Activated naive CD8-positive, alpha-beta T cell treated with anti-CD3 and anti-CD28 coated beads for 36 hours (primary cell): ENCODE data around the gene SGCA. TPM values are rescaled to one million over a fixed set of nuclear protein-coding genes. Genes with fewer than 3 reads are reported as not detected.

Experiments
- DNase-seq: peaks from one replicate; pipeline ENCODE4 v3.0.0; 2021
- H3K27ac Mint-ChIP-seq: one replicate; pipeline ENCODE4 v1.8.0; 2022; ENCODE audit warnings: mild to moderate bottlenecking, moderate library complexity, mixed read lengths
- H3K27me3 Mint-ChIP-seq: one replicate; pipeline ENCODE4 v1.8.0; 2022; ENCODE audit warnings: mild to moderate bottlenecking, mixed read lengths
- H3K36me3 Mint-ChIP-seq: one replicate; pipeline ENCODE4 v1.8.0; 2021; ENCODE audit warnings: mild to moderate bottlenecking, mixed read lengths
- H3K4me1 Mint-ChIP-seq: one replicate; pipeline ENCODE4 v1.8.0; 2021; ENCODE audit warnings: mixed read lengths
- H3K4me3 Mint-ChIP-seq: one replicate; pipeline ENCODE4 v1.8.0; 2022; ENCODE audit warnings: mild to moderate bottlenecking, moderate library complexity, mixed read lengths
- H3K9me3 Mint-ChIP-seq: one replicate; pipeline ENCODE4 v1.8.0; 2022; ENCODE audit warnings: mixed read lengths
- total RNA-seq, 2 experiments: library from RNA; stranded (reverse); gene quantifications; one replicate each; pipeline ENCODE4 v1.2.3, GENCODE V29; 2021

Gene SGCA
- total RNA-seq, 2 experiments from 2014 or later: 0.38 TPM; not detected in 1

GRCh38 chr17:50214976-50215760 lies 49.4 kb downstream of the SGCA start:
- Mint-ChIP-seq H3K4me1 (peaks cover 12% of the 10 kb centered on the region), H3K27me3 (peaks cover 7% of the 10 kb centered on the region), H3K9me3 (no peaks in the 10 kb centered on the region), H3K27ac (no peak overlapping the region), H3K36me3 (no peaks in the 10 kb centered on the region), H3K4me3 (no peak overlapping the region)
- DNase-seq: no peak

GRCh38 chr17:50217591-50217990 lies 51.8 kb downstream of the SGCA start:
- no peaks in the 10 kb centered on the region for H3K27me3 Mint-ChIP-seq
- no peak overlapping the region for H3K4me3 Mint-ChIP-seq
- H3K27ac Mint-ChIP-seq: no peak overlapping the region
- H3K9me3 Mint-ChIP-seq: no peaks in the 10 kb centered on the region
- peaks cover 15% of the 10 kb centered on the region for H3K4me1 Mint-ChIP-seq
- no peaks in the 10 kb centered on the region for H3K36me3 Mint-ChIP-seq
- no peak for DNase-seq

GRCh38 chr17:50218071-50218759 lies 52.4 kb downstream of the SGCA start:
- no peaks in the 10 kb centered on the region for H3K9me3 Mint-ChIP-seq
- H3K4me1 Mint-ChIP-seq: peaks cover 8% of the 10 kb centered on the region
- no peaks in the 10 kb centered on the region for H3K27me3 Mint-ChIP-seq
- DNase-seq: no peak
- no peaks in the 10 kb centered on the region for H3K36me3 Mint-ChIP-seq
- no peak overlapping the region for H3K4me3 Mint-ChIP-seq
- no peak overlapping the region for H3K27ac Mint-ChIP-seq

GRCh38 chr17:50218771-50219315 lies 53.0 kb downstream of the SGCA start:
- Mint-ChIP-seq H3K27ac (no peak overlapping the region), H3K27me3 (no peaks in the 10 kb centered on the region), H3K4me1 (peaks cover 6% of the 10 kb centered on the region), H3K9me3 (no peaks in the 10 kb centered on the region), H3K4me3 (no peak overlapping the region), H3K36me3 (no peaks in the 10 kb centered on the region)
- DNase-seq: no peak

- Mint-ChIP-seq H3K27me3 (no peaks in the 10 kb centered on the region), H3K4me3 (no peak overlapping the region), H3K36me3 (no peaks in the 10 kb centered on the region), H3K4me1 (peaks cover 6% of the 10 kb centered on the region), H3K27ac (no peak overlapping the region), H3K9me3 (no peaks in the 10 kb centered on the region)
- DNase-seq: no peak
Observed at GRCh38 chr17:50219342-50219741, 53.5 kb downstream of the SGCA start.

GRCh38 chr17:50219939-50220465 lies 54.2 kb downstream of the SGCA start:
- DNase-seq: no peak
- Mint-ChIP-seq H3K4me1 (peaks cover 6% of the 10 kb centered on the region), H3K36me3 (peaks cover 2% of the 10 kb centered on the region), H3K27me3 (no peaks in the 10 kb centered on the region), H3K27ac (no peak overlapping the region), H3K9me3 (peaks cover 4% of the 10 kb centered on the region), H3K4me3 (no peak overlapping the region)

GRCh38 chr17:50220811-50221210 lies 55.0 kb downstream of the SGCA start:
- Mint-ChIP-seq H3K27me3 (no peaks in the 10 kb centered on the region), H3K27ac (no peak overlapping the region), H3K4me1 (peaks cover 6% of the 10 kb centered on the region), H3K36me3 (peaks cover 2% of the 10 kb centered on the region), H3K4me3 (no peak overlapping the region), H3K9me3 (peaks cover 9% of the 10 kb centered on the region)
- DNase-seq: no peak

GRCh38 chr17:50221266-50221863 lies 55.6 kb downstream of the SGCA start:
- H3K4me1 Mint-ChIP-seq: peaks cover 6% of the 10 kb centered on the region

GRCh38 chr17:50221864-50222545 lies 56.2 kb downstream of the SGCA start:
- Mint-ChIP-seq H3K9me3 (peaks cover 13% of the 10 kb centered on the region), H3K36me3 (peaks cover 2% of the 10 kb centered on the region), H3K4me1 (peaks cover 6% of the 10 kb centered on the region), H3K4me3 (no peak overlapping the region), H3K27ac (no peak overlapping the region), H3K27me3 (no peaks in the 10 kb centered on the region)
- no peak for DNase-seq

More at GRCh38 chr17:50221266-50221863, 55.6 kb downstream of the SGCA start:
- H3K36me3 Mint-ChIP-seq: peaks cover 2% of the 10 kb centered on the region
- H3K27me3 Mint-ChIP-seq: no peaks in the 10 kb centered on the region
- no peak for DNase-seq
- H3K9me3 Mint-ChIP-seq: peaks cover 13% of the 10 kb centered on the region
- H3K27ac Mint-ChIP-seq: no peak overlapping the region
- H3K4me3 Mint-ChIP-seq: no peak overlapping the region

GRCh38 chr17:50222922-50223321 lies 57.1 kb downstream of the SGCA start:
- no peak for DNase-seq
- Mint-ChIP-seq H3K36me3 (peaks cover 2% of the 10 kb centered on the region), H3K4me3 (no peak overlapping the region), H3K4me1 (peaks cover 6% of the 10 kb centered on the region), H3K27me3 (no peaks in the 10 kb centered on the region), H3K9me3 (peaks cover 17% of the 10 kb centered on the region), H3K27ac (no peak overlapping the region)

Other genes with a start within 250 kb of the SGCA start
- under 1 TPM; 0.62 to 0.70 TPM for gene DLX4, start 196.8 kb upstream of the SGCA start, total RNA-seq
- under 1 TPM; 0.16 to 0.19 TPM for gene DLX3, start 170.8 kb upstream of the SGCA start, total RNA-seq
- 1 to 10 TPM; 3.7 to 5.1 TPM for gene ITGA3, start 109.9 kb upstream of the SGCA start, total RNA-seq
- 10 to 100 TPM in 1 of 2 experiments, 1 to 10 TPM in 1; 9.4 to 12.9 TPM for gene PDK2, start 70.7 kb upstream of the SGCA start, total RNA-seq
- gene SAMD14, start 35.8 kb upstream of the SGCA start, total RNA-seq: under 1 TPM; 0.47 to 0.66 TPM
- gene PPP1R9B, start 15.3 kb upstream of the SGCA start, total RNA-seq: 10 to 100 TPM; 50.9 to 52.0 TPM
- gene COL1A1, start 35.6 kb downstream of the SGCA start, total RNA-seq: under 1 TPM; 0.72 to 0.78 TPM
- not detected for gene TMEM92, start 108.5 kb downstream of the SGCA start, total RNA-seq
- gene XYLT2, start 180.1 kb downstream of the SGCA start, total RNA-seq: 10 to 100 TPM; 17.7 to 19.6 TPM
- 10 to 100 TPM; 72.1 to 75.1 TPM for gene MRPL27, start 207.2 kb downstream of the SGCA start, total RNA-seq
- 10 to 100 TPM; 34.0 to 34.4 TPM for gene EME1, start 207.2 kb downstream of the SGCA start, total RNA-seq
- 100 to 1,000 TPM; 110 to 112 TPM for gene LRRC59, start 231.5 kb downstream of the SGCA start, total RNA-seq